SK-N-MC (cell line): Measurements from ENCODE around the gene PES1.

ENCODE experiments used
- EZH2 ChIP-seq: fragments of 200-600 bp; sonication (generic); IDR thresholded peaks from one replicate; pipeline ENCODE4 v1.6.1; 2017; ENCODE audit warnings: antibody characterized with exemption
- FOXP2 ChIP-seq: optimal IDR thresholded peaks from 2 replicates; pipeline ENCODE3; 2011; ENCODE audit warnings: mild to moderate bottlenecking, moderate library complexity; ENCODE audit not compliant: insufficient read depth; ENCODE audit errors: extremely low read length, control extremely low read depth
- POLR2AphosphoS5 ChIP-seq: IDR thresholded peaks from 2 replicates; pipeline ENCODE4 v1.6.1; 2012; ENCODE audit warnings: mild to moderate bottlenecking, low read depth, low read length, borderline replicate concordance

DNA sequence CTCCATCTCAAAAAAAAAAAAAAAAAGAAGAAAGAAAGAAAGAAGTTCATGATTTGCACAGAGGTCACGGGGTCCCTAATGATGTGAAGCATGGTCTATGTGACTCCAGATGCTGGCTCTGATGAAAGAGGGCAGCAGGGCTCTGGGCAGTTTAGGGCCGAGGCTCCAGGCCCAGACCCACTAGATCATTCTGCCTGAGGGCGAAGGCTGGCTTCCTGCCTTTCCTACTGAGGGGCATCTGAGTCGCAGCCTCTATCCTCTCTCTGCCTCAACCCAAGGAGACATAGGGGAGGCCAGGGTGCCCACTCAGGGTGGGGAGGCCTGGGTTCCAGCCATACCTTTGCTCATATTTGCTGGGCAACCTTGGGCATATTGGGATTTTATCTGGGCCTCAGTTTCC lies 48.7 kb upstream of the PES1 start:
- TF ChIP-seq POLR2AphosphoS5 (no peak), EZH2 (no peak), FOXP2 (no peak)
